Lower leg skin (tissue), 3 donors: ENCODE results near the gene BTNL8.

Experiments used
- CTCF ChIP-seq, 3 donors: fragments of 450-650 bp; IDR thresholded peaks; one replicate each; pipeline ENCODE4 v1.5.1; 2016; ENCODE audit warnings: antibody characterized with exemption in 3 of 3, mild to moderate bottlenecking in 3 of 3, moderate library complexity in 2 of 3
- POLR2A ChIP-seq, 2 donors: fragments of 450-650 bp; IDR thresholded peaks; one replicate each; pipeline ENCODE4 v1.6.1; 2016 to 2017; ENCODE audit warnings: antibody characterized with exemption in 2 of 2, mild to moderate bottlenecking in 1 of 2, moderate library complexity in 1 of 2

DNA sequence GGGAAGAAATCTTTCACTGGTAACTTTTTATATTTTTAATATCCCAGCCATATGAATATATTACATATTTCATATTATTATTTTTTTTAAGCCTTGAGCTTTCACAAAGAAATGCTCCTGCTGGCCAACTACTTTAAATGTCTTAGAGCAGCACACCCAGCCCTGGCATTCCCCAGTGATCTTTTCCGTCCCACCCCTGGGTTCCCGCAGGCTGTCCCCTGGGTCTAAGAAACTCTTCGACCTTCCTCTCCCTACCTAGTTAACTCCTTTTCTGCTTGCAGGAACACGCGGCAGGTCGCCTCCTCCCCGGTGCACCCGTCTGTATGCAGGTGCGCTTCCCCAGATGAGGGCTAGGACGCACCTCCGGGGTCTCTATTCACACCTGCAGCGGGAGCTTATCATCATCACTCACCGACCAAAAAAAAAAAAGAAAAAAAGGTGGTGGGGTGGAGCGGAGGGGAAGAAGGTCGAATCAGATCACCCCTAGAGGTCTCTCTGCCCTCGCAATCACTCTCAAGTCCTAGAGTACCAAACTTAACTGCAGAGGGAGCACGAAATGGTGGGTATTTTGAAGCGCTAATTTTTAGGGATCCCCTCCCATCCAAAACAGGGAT lies 38.6 kb upstream of the BTNL8 start:
- no peak for TF ChIP-seq CTCF (IDR thresholded peaks at IDR 0.05)
- TF ChIP-seq POLR2A (IDR thresholded peaks at IDR 0.05), result no peak
